Caco-2 (cell line): Measurements from ENCODE around the gene LRGUK. TPM values are rescaled to one million over a fixed set of nuclear protein-coding genes. Genes with fewer than 3 reads are reported as not detected.
"Not testable (repeated sequence)": the region's sequence is repeated elsewhere in the genome, so short reads cannot be mapped to it uniquely, and the experiment has no call there.

Experiments
- Bru-seq: library from RNA; stranded (reverse); fragments of 400-500 nt; gene quantifications from one replicate; lab custom pipeline; 2021; lab: Mats Ljungman, UMichigan
- BruChase-seq, 2 experiments: library from RNA; stranded (reverse); fragments of 400-500 nt; gene quantifications; one replicate each; lab custom pipeline; 2021; lab: Mats Ljungman, UMichigan
- BruUV-seq: library from RNA; stranded (reverse); fragments of 400-500 nt; replicated peaks from 2 replicates; lab custom pipeline; 2021; lab: Mats Ljungman, UMichigan
- CTCF ChIA-PET: fragments of 300-600 bp; sonication (Branson Sonifier 250); formaldehyde crosslinking; loops from one replicate; lab custom pipeline; 2022; ENCODE audit warnings: antibody characterized with exemption; lab: Charles Lee
- POLR2A ChIA-PET: fragments of 300-600 bp; sonication (Branson Sonifier 250); formaldehyde crosslinking; loops from one replicate; lab custom pipeline; 2022; ENCODE audit warnings: antibody characterized with exemption; lab: Charles Lee
- DNase-seq, 2 experiments: peaks; one replicate each; pipeline versions ENCODE4 v3.0.0 to v3.0.0-alpha.2; 2020 to 2022
- H3K27me3 ChIP-seq: replicated peaks from 2 replicates; pipeline ENCODE4 v1.6.0; 2011; ENCODE audit warnings: low read length; ENCODE audit not compliant: control insufficient read depth, insufficient read depth
- H3K36me3 ChIP-seq: 2 replicates; pipeline ENCODE4 v1.5.1; 2011; ENCODE audit warnings: low read length; ENCODE audit not compliant: control insufficient read depth, insufficient read depth
- H3K4me1 ChIP-seq: fragments of 250-450 bp; sonication (Bioruptor Pico); 2 replicates; pipeline ENCODE4 v1.5.1; 2020; ENCODE audit warnings: mild to moderate bottlenecking
- H3K4me3 ChIP-seq: 2 replicates; pipeline ENCODE4 v1.5.1; 2011; ENCODE audit warnings: low read depth, mild to moderate bottlenecking, control low read depth, low read length
- H3K9me3 ChIP-seq: fragments of 250-450 bp; sonication (Bioruptor Pico); 2 replicates; pipeline ENCODE4 v1.5.1; 2020; ENCODE audit warnings: mild to moderate bottlenecking, moderate library complexity
- H3K27ac Mint-ChIP-seq: one replicate; pipeline ENCODE4 v1.8.0; 2022; ENCODE audit warnings: mixed read lengths; ENCODE audit not compliant: unreplicated experiment
- H3K27me3 Mint-ChIP-seq: one replicate; pipeline ENCODE4 v1.8.0; 2022; ENCODE audit warnings: mixed read lengths; ENCODE audit not compliant: insufficient read depth, unreplicated experiment
- H3K36me3 Mint-ChIP-seq: one replicate; pipeline ENCODE4 v1.8.0; 2022; ENCODE audit warnings: mild to moderate bottlenecking, mixed read lengths; ENCODE audit not compliant: insufficient read depth, unreplicated experiment
- H3K4me1 Mint-ChIP-seq: one replicate; pipeline ENCODE4 v1.8.0; 2022; ENCODE audit warnings: low read depth, mixed read lengths; ENCODE audit not compliant: unreplicated experiment
- H3K4me3 Mint-ChIP-seq: one replicate; pipeline ENCODE4 v1.8.0; 2022; ENCODE audit warnings: mild to moderate bottlenecking, moderate library complexity, mixed read lengths; ENCODE audit not compliant: unreplicated experiment
- H3K9me3 Mint-ChIP-seq: one replicate; pipeline ENCODE4 v1.8.0; 2022; ENCODE audit warnings: mixed read lengths; ENCODE audit not compliant: unreplicated experiment
- intact Hi-C: fragments of 100-400 bp; cut with micrococcal nuclease; formaldehyde crosslinking; loops from one replicate; pipeline ENCODE4 v1.10.0; 2022; ENCODE audit not compliant: unreplicated experiment
- long read RNA-seq: library from polyadenylated mRNA; stranded (forward); transcript quantifications from one replicate; pipeline ENCODE4 v2.0.0, GENCODE V29; 2022
- total RNA-seq: library from RNA; stranded (reverse); gene quantifications from 2 replicates; pipeline ENCODE4 v1.2.3, GENCODE V29; 2022
- TF ChIP-seq, protein P1 (sequence below), 2 experiments: fragments of 200-600 bp in 1 of 2; IDR thresholded peaks; 1 replicate in 1 of 2; 2 replicates in 1 of 2; pipeline versions ENCODE4 v1.5.1 to v1.8.0; 2011 to 2022; ENCODE audit warnings: antibody characterized with exemption in 1 of 2, control low read depth in 1 of 2, inconsistent platforms in 1 of 2, low read depth in 1 of 2, low read length in 1 of 2, mild to moderate bottlenecking in 1 of 2, moderate library complexity in 1 of 2; ENCODE audit not compliant: insufficient read depth in 1 of 2, severe bottlenecking in 1 of 2, unreplicated experiment in 1 of 2

Gene LRGUK, protein sequence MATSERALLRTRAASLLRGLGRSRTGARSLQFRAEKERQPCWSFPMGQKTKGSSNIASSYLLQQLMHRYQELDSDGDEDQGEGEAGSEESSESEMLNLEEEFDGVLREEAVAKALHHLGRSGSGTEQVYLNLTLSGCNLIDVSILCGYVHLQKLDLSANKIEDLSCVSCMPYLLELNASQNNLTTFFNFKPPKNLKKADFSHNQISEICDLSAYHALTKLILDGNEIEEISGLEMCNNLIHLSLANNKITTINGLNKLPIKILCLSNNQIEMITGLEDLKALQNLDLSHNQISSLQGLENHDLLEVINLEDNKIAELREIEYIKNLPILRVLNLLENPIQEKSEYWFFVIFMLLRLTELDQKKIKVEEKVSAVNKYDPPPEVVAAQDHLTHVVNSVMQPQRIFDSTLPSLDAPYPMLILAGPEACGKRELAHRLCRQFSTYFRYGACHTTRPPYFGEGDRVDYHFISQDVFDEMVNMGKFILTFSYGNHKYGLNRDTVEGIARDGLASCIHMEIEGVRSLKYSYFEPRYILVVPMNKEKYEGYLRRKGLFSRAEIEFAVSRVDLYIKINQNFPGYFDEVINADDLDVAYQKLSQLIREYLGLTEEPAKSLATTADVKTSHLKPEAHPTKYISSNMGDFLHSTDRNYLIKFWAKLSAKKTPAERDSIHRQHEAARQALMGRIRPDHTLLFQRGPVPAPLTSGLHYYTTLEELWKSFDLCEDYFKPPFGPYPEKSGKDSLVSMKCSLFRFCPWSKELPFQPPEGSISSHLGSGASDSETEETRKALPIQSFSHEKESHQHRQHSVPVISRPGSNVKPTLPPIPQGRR
- total RNA-seq: 0.09 TPM in 1 of 2 replicates, not detected in the other
- Bru-seq, nascent RNA: percentile 19 among the genes with signal in this experiment
- BruChase-seq, experiment 1, labeled RNA remaining after a 2-hour chase: percentile 28 among the genes with signal in this experiment
- percentile 26 among the genes with signal in this experiment for BruChase-seq, experiment 2, labeled RNA remaining after a 6-hour chase
- long read RNA-seq: 0 reads

DNA sequence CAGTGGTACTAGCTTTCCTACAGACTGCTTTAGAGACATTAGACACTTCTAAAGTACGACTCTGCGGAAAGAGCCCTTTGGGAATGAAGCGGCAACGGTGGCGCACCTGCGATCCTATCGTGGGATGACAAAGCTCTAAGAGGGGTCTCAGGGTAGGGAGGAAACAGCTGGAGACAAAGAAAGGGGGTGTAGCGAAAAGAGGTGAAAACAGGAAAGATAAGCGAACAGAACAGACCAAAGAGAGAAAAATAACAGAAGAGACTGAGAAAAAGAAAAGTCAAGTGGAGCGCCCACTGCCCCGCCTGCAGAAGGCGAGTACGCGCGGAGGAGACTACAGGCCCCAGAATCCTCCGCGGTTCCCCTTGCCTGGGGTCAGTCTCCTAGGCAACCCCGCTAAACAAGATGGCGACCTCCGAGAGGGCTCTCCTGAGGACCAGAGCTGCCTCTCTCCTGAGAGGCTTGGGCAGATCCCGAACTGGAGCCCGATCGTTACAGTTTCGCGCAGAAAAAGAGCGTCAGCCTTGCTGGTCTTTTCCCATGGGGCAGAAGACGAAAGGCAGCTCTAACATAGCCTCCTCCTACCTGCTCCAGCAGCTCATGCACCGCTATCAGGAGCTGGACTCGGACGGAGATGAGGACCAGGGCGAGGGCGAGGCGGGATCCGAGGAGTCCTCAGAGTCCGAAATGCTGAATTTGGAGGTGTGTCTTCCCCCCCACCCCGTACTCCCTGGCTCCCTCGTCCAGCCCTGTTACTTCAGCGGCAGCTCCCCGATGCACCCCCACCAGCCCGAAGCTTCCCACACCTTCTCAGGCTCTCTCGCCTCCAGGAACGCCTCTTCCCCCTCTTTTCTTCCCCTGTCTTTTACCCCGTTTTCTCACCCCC lies at the start of gene LRGUK:
Gene LRGUK (plus strand): TSS at position 375 of the 883 bp plus-strand sequence. CDS start 28 bp downstream, at position 403.
- Mint-ChIP-seq H3K4me3 (peak within 1 kb of the TSS; percentile 77), H3K27me3 (peaks cover 27% of the 10 kb centered on the region), H3K4me1 (peaks cover 7% of the 10 kb centered on the region), H3K9me3 (no peaks in the 10 kb centered on the region), H3K36me3 (no peaks in the 10 kb centered on the region), H3K27ac (peak within 1 kb of the TSS; percentile 63)
- no TSS peak for BruUV-seq
- Histone ChIP-seq H3K4me3 (peak within 1 kb of the TSS; percentile 79), H3K4me1 (no peaks in the 10 kb centered on the region), H3K36me3 (no peaks in the 10 kb centered on the region), H3K27me3 (no peaks in the 10 kb centered on the region), H3K9me3 (no peaks in the 10 kb centered on the region)
- DNase-seq: peak; percentile 84 to 87
- intact Hi-C loops: no loop called here
- ChIA-PET CTCF (interaction anchor here (0.6 to 1.3 kb wide), 2 partner anchors 14 to 221 kb away, joined by 4 to 10 read pairs; no protein-coding TSS in a partner anchor), POLR2A (no interaction called here)
- TF ChIP-seq, protein P1, sequence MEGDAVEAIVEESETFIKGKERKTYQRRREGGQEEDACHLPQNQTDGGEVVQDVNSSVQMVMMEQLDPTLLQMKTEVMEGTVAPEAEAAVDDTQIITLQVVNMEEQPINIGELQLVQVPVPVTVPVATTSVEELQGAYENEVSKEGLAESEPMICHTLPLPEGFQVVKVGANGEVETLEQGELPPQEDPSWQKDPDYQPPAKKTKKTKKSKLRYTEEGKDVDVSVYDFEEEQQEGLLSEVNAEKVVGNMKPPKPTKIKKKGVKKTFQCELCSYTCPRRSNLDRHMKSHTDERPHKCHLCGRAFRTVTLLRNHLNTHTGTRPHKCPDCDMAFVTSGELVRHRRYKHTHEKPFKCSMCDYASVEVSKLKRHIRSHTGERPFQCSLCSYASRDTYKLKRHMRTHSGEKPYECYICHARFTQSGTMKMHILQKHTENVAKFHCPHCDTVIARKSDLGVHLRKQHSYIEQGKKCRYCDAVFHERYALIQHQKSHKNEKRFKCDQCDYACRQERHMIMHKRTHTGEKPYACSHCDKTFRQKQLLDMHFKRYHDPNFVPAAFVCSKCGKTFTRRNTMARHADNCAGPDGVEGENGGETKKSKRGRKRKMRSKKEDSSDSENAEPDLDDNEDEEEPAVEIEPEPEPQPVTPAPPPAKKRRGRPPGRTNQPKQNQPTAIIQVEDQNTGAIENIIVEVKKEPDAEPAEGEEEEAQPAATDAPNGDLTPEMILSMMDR (IDR thresholded peaks at IDR 0.05; ENCODE audit: insufficient read depth in 1 of 2, low read depth in 1 of 2, low read length in 1 of 2, severe bottlenecking in 1 of 2, unreplicated experiment in 1 of 2): no peak

GRCh38 chr7:134077560-134077959 lies 49.6 kb upstream of the LRGUK start:
- H3K36me3 ChIP-seq, H3K27ac Mint-ChIP-seq, H3K4me3 ChIP-seq, POLR2A ChIA-PET, H3K4me3 Mint-ChIP-seq, H3K9me3 ChIP-seq, DNase-seq, CTCF ChIA-PET, H3K27me3 Mint-ChIP-seq, H3K4me1 ChIP-seq, BruUV-seq, H3K4me1 Mint-ChIP-seq, intact Hi-C loops, H3K36me3 Mint-ChIP-seq, H3K27me3 ChIP-seq: not testable (repeated sequence)
- peaks cover 35% of the 10 kb centered on the region for H3K9me3 Mint-ChIP-seq

DNA sequence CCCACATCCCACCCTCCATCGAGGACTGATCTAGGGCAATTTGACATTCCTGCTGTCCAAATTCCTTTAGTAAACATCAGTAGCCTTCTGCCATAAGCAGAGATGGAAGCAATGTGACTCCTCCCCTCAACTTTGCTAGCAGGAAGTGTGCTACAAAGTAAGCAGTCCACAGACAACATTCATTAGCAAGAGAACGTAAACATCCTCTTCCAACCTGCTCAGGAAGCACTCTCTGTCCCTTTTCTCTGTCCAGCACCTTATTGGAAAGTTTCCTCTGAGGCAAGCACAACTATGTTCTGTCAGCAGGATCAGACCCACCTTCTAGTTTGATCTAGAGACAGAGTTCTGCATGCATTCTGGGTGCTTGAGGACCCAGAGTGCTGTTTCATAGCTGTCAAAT lies 48.1 kb upstream of the LRGUK start:
- Histone ChIP-seq H3K4me3 (no peak overlapping the region), H3K36me3 (no peaks in the 10 kb centered on the region), H3K9me3 (no peaks in the 10 kb centered on the region; the same call in 1 of the 2 replicates), H3K27me3 (no peaks in the 10 kb centered on the region), H3K4me1 (no peaks in the 10 kb centered on the region)
- Mint-ChIP-seq H3K36me3 (peaks cover 7% of the 10 kb centered on the region), H3K4me3 (no peak overlapping the region), H3K27me3 (no peaks in the 10 kb centered on the region), H3K9me3 (peaks cover 35% of the 10 kb centered on the region), H3K4me1 (peaks cover 7% of the 10 kb centered on the region), H3K27ac (no peak overlapping the region)
- no TSS peak for BruUV-seq
- no peak for DNase-seq
- TF ChIP-seq, protein P1 (IDR thresholded peaks at IDR 0.05; ENCODE audit: insufficient read depth in 1 of 2, low read depth in 1 of 2, low read length in 1 of 2, severe bottlenecking in 1 of 2, unreplicated experiment in 1 of 2): no peak
- CTCF ChIA-PET: no interaction called here
- POLR2A ChIA-PET: no interaction called here
- intact Hi-C loops: no loop called here
